HCT116 (cell line): ENCODE data around the gene SNRNP25. TPM values are rescaled to one million over a fixed set of nuclear protein-coding genes. Genes with fewer than 3 reads are reported as not detected.

ENCODE experiments used
- ATAC-seq: fragments of 200-7000 bp; cut with Tn5 transposase; 2 replicates; pipeline ENCODE4 v1.9.1; 2020; ENCODE audit warnings: mild to moderate bottlenecking, moderate library complexity
- BruUV-seq: library from RNA; stranded (reverse); fragments of 400-500 nt; replicated peaks from 2 replicates; lab custom pipeline; 2021; lab: Mats Ljungman, UMichigan
- CTCF ChIA-PET: fragments of 300-600 bp; sonication (Branson Sonifier 250); formaldehyde crosslinking; loops from one replicate; lab custom pipeline; 2021; ENCODE audit warnings: antibody characterized with exemption; lab: Charles Lee
- POLR2A ChIA-PET: fragments of 300-600, 350-600 bp; sonication (Branson Sonifier 250); formaldehyde crosslinking; loops from one replicate; lab custom pipeline; 2021; ENCODE audit warnings: antibody characterized with exemption; lab: Charles Lee
- RAD21 ChIA-PET, 2 experiments: fragments of 300-600 bp; sonication (Branson Sonifier 250); formaldehyde crosslinking; loops; one replicate each; lab custom pipeline; 2023; ENCODE audit warnings: low total read pairs in 2 of 2; ENCODE audit not compliant: uncharacterized antibody in 2 of 2, unreplicated experiment in 2 of 2, low non-redundant PET in 1 of 2; lab: Charles Lee
- DNase-seq: peaks from one replicate; pipeline ENCODE4 v3.0.0-alpha.2; 2010; ENCODE audit warnings: low read depth, low spot score
- H2AFZ ChIP-seq: fragments of 200-600 bp; shearing (Covaris generic), sonication (generic); 2 replicates; pipeline ENCODE4 v1.6.1; 2017; ENCODE audit warnings: low read depth, mixed run types, mixed read lengths, antibody characterized with exemption, low read length; ENCODE audit not compliant: poor library complexity, severe bottlenecking
- H3K27ac ChIP-seq: 2 replicates; pipeline ENCODE4 v1.5.1; 2012; ENCODE audit warnings: low read depth, low read length
- H3K27me3 ChIP-seq: fragments of 200-600 bp; sonication (generic); 2 replicates; pipeline ENCODE4 v1.6.1; 2016; ENCODE audit warnings: mixed run types, low read length, mixed read lengths; ENCODE audit not compliant: insufficient read depth
- H3K36me3 ChIP-seq, 2 experiments: fragments of 200-500 bp in 1 of 2; fragments of 200-600 bp in 1 of 2; sonication (Bioruptor generic) in 1 of 2; sonication (generic) in 1 of 2; 2 replicates each; pipeline versions ENCODE4 v1.5.1 to v1.6.1; 2014 to 2016; ENCODE audit warnings: low read length in 2 of 2, inconsistent platforms in 1 of 2, mixed read lengths in 1 of 2, mixed run types in 1 of 2; ENCODE audit not compliant: insufficient read depth in 2 of 2, control insufficient read depth in 1 of 2
- H3K4me1 ChIP-seq, 2 experiments: fragments of 200-600 bp in 1 of 2; sonication (generic) in 1 of 2; 2 replicates each; pipeline versions ENCODE4 v1.5.1 to v1.6.1; 2012 to 2017; ENCODE audit warnings: low read length in 2 of 2, inconsistent platforms in 1 of 2, mild to moderate bottlenecking in 1 of 2, mixed read lengths in 1 of 2, mixed run types in 1 of 2, moderate library complexity in 1 of 2; ENCODE audit not compliant: insufficient read depth in 2 of 2, control insufficient read depth in 1 of 2
- H3K4me2 ChIP-seq: fragments of 200-600 bp; sonication (generic); 2 replicates; pipeline ENCODE4 v1.6.1; 2017; ENCODE audit warnings: mixed run types, low read length, mixed read lengths
- H3K4me3 ChIP-seq, 2 experiments: fragments of 200-600 bp in 1 of 2; sonication (generic) in 1 of 2; replicated peaks in 1 of 2; 2 replicates each; pipeline ENCODE4 v1.5.1; 2011 to 2016; ENCODE audit warnings: low read length in 2 of 2, control low read depth in 1 of 2, low read depth in 1 of 2, mild to moderate bottlenecking in 1 of 2, mixed read lengths in 1 of 2, mixed run types in 1 of 2
- H3K79me2 ChIP-seq: fragments of 200-600 bp; sonication (generic); 2 replicates; pipeline ENCODE4 v1.6.1; 2017; ENCODE audit warnings: mild to moderate bottlenecking, mixed run types, low read length, moderate library complexity, mixed read lengths; ENCODE audit not compliant: insufficient read depth
- H3K9ac ChIP-seq: fragments of 200-600 bp; sonication (generic); 2 replicates; pipeline ENCODE4 v1.6.1; 2016; ENCODE audit warnings: low read length, mixed read lengths
- H3K9me2 ChIP-seq: fragments of 200-600 bp; sonication (generic), shearing (Covaris generic); 2 replicates; pipeline ENCODE4 v1.6.1; 2017; ENCODE audit warnings: mixed run types, mild to moderate bottlenecking, moderate library complexity; ENCODE audit not compliant: insufficient read depth
- H3K9me3 ChIP-seq, 2 experiments: fragments of 200-500 bp in 1 of 2; fragments of 200-600 bp in 1 of 2; sonication (Bioruptor generic) in 1 of 2; sonication (generic) in 1 of 2; 2 replicates each; pipeline ENCODE4 v1.6.1; 2014 to 2017; ENCODE audit warnings: low read length in 2 of 2, mixed read lengths in 2 of 2, inconsistent platforms in 1 of 2, low read depth in 1 of 2, mild to moderate bottlenecking in 1 of 2, mixed run types in 1 of 2, moderate library complexity in 1 of 2; ENCODE audit not compliant: control insufficient read depth in 1 of 2, insufficient read depth in 1 of 2
- H4K20me1 ChIP-seq: fragments of 200-600 bp; sonication (generic), shearing (Covaris generic); 2 replicates; pipeline ENCODE4 v1.6.1; 2017; ENCODE audit warnings: mixed run types, mild to moderate bottlenecking, moderate library complexity; ENCODE audit not compliant: insufficient read depth
- CBX3 ChIP-seq: IDR thresholded peaks from 2 replicates; pipeline ENCODE4 v1.6.1; 2012; ENCODE audit warnings: low read depth
- CEBPB ChIP-seq: IDR thresholded peaks from 2 replicates; pipeline ENCODE4 v1.6.1; 2012; ENCODE audit warnings: low read depth
- EGR1 ChIP-seq: IDR thresholded peaks from 2 replicates; pipeline ENCODE4 v1.6.1; 2012; ENCODE audit warnings: low read depth
- POLR2A ChIP-seq: IDR thresholded peaks from 2 replicates; pipeline ENCODE4 v1.7.0; 2011; ENCODE audit warnings: borderline replicate concordance; ENCODE audit not compliant: insufficient read depth, insufficient read length; ENCODE audit errors: extremely low read depth
- POLR2AphosphoS5 ChIP-seq: IDR thresholded peaks from 2 replicates; pipeline ENCODE4 v1.6.1; 2011; ENCODE audit warnings: mild to moderate bottlenecking, low read depth, low read length, moderate library complexity
- SP1 ChIP-seq: IDR thresholded peaks from 2 replicates; pipeline ENCODE4 v1.6.1; 2012; ENCODE audit warnings: low read depth
- SRF ChIP-seq: IDR thresholded peaks from 2 replicates; pipeline ENCODE4 v1.6.1; 2012; ENCODE audit warnings: low read depth
- TCF7L2 ChIP-seq: IDR thresholded peaks from 2 replicates; pipeline ENCODE4 v1.7.0; 2011; ENCODE audit warnings: borderline replicate concordance, inconsistent platforms; ENCODE audit not compliant: insufficient read depth, insufficient read length; ENCODE audit errors: extremely low read depth
- ZFX ChIP-seq: fragments of 450-650 bp; IDR thresholded peaks from 2 replicates; pipeline ENCODE4 v1.6.1; 2017
- ZNF274 ChIP-seq: fragments of 200-500 bp; sonication (Bioruptor generic); IDR thresholded peaks from 2 replicates; pipeline ENCODE4 v1.6.1; 2014; ENCODE audit warnings: mild to moderate bottlenecking, low read depth, low read length, inconsistent platforms
- intact Hi-C: fragments of 100-400 bp; cut with micrococcal nuclease; formaldehyde crosslinking; loops from 2 replicates; pipeline ENCODE4 v1.10.0; 2022
- total RNA-seq: library from RNA; stranded (reverse); gene quantifications from one replicate; pipeline ENCODE4 v1.2.1, GENCODE V29; 2021; ENCODE audit not compliant: unreplicated experiment
- TF ChIP-seq, protein P1 (sequence below): IDR thresholded peaks from 2 replicates; pipeline ENCODE4 v1.6.1; 2012
- TF ChIP-seq, protein P2 (sequence below): IDR thresholded peaks from 2 replicates; pipeline ENCODE4 v1.6.1; 2012; ENCODE audit warnings: low read depth
- TF ChIP-seq, protein P3 (sequence below), 3 experiments: fragments of 200-600 bp in 1 of 3; sonication (generic) in 1 of 3; IDR thresholded peaks in 2 of 3; conservative IDR thresholded peaks in 1 of 3; 2 replicates each; pipeline ENCODE4 v1.5.1; 2012 to 2017; ENCODE audit warnings: low read depth in 2 of 3, low read length in 2 of 3, antibody characterized with exemption in 1 of 3, borderline replicate concordance in 1 of 3, control low read depth in 1 of 3, mild to moderate bottlenecking in 1 of 3, mixed read lengths in 1 of 3, mixed run types in 1 of 3, moderate library complexity in 1 of 3; ENCODE audit not compliant: insufficient read depth in 1 of 3
- TF ChIP-seq, protein P4 (sequence below): IDR thresholded peaks from 2 replicates; pipeline ENCODE4 v1.6.1; 2012
- TF ChIP-seq, protein P5 (sequence below): IDR thresholded peaks from 2 replicates; pipeline ENCODE4 v1.6.1; 2011; ENCODE audit warnings: mild to moderate bottlenecking, low read length, moderate library complexity; ENCODE audit not compliant: insufficient replicate concordance; ENCODE audit errors: extremely low read depth

SNRNP25 gene
- total RNA-seq, 1 experiment from 2014 or later: 24.5 TPM

DNA sequence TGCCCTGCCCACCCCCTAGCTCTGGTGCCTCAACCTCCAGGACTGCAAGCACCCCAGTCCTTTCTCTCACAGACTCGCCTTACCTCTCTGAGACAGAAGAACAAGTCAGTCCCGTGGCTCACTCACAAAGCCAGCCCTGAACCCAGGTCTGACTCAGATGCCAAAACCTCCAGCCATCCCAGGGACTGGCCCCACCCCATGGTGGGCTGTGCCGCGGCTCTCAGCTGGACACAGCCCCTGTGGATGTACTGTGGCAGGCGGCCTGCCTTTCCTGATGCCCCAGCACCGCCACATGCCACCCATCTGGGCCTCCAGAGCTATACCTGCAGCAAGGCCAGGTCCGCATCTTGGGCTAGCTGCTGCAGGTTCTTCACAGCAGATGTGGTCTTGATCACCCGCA, 44.2 kb downstream of the SNRNP25 start:
- Histone ChIP-seq H3K4me3 (no peak overlapping the region), H2AFZ (no peak overlapping the region), H3K9me2 (no peaks in the 10 kb centered on the region), H3K4me1 (no peaks in the 10 kb centered on the region), H3K36me3 (no peaks in the 10 kb centered on the region; a peak in 1 of 4 replicates), H3K79me2 (no peaks in the 10 kb centered on the region), H4K20me1 (no peaks in the 10 kb centered on the region), H3K27ac (no peak overlapping the region)
- RAD21 ChIA-PET: no interaction called here
- no TSS peak for BruUV-seq
- CTCF ChIA-PET: interaction anchor here (1.9 to 2.1 kb wide), 4 partner anchors 9 to 264 kb away, joined by 5 to 29 read pairs (median 12); no protein-coding TSS in a partner anchor
- DNase-seq: no peak
- no peak for TF ChIP-seq TCF7L2
- no peak for TF ChIP-seq CBX3
- TF ChIP-seq, protein P1, sequence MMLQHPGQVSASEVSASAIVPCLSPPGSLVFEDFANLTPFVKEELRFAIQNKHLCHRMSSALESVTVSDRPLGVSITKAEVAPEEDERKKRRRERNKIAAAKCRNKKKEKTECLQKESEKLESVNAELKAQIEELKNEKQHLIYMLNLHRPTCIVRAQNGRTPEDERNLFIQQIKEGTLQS: no peak
- TF ChIP-seq, protein P2, sequence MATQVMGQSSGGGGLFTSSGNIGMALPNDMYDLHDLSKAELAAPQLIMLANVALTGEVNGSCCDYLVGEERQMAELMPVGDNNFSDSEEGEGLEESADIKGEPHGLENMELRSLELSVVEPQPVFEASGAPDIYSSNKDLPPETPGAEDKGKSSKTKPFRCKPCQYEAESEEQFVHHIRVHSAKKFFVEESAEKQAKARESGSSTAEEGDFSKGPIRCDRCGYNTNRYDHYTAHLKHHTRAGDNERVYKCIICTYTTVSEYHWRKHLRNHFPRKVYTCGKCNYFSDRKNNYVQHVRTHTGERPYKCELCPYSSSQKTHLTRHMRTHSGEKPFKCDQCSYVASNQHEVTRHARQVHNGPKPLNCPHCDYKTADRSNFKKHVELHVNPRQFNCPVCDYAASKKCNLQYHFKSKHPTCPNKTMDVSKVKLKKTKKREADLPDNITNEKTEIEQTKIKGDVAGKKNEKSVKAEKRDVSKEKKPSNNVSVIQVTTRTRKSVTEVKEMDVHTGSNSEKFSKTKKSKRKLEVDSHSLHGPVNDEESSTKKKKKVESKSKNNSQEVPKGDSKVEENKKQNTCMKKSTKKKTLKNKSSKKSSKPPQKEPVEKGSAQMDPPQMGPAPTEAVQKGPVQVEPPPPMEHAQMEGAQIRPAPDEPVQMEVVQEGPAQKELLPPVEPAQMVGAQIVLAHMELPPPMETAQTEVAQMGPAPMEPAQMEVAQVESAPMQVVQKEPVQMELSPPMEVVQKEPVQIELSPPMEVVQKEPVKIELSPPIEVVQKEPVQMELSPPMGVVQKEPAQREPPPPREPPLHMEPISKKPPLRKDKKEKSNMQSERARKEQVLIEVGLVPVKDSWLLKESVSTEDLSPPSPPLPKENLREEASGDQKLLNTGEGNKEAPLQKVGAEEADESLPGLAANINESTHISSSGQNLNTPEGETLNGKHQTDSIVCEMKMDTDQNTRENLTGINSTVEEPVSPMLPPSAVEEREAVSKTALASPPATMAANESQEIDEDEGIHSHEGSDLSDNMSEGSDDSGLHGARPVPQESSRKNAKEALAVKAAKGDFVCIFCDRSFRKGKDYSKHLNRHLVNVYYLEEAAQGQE: no peak
- TF ChIP-seq, protein P3, sequence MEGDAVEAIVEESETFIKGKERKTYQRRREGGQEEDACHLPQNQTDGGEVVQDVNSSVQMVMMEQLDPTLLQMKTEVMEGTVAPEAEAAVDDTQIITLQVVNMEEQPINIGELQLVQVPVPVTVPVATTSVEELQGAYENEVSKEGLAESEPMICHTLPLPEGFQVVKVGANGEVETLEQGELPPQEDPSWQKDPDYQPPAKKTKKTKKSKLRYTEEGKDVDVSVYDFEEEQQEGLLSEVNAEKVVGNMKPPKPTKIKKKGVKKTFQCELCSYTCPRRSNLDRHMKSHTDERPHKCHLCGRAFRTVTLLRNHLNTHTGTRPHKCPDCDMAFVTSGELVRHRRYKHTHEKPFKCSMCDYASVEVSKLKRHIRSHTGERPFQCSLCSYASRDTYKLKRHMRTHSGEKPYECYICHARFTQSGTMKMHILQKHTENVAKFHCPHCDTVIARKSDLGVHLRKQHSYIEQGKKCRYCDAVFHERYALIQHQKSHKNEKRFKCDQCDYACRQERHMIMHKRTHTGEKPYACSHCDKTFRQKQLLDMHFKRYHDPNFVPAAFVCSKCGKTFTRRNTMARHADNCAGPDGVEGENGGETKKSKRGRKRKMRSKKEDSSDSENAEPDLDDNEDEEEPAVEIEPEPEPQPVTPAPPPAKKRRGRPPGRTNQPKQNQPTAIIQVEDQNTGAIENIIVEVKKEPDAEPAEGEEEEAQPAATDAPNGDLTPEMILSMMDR (IDR thresholded peaks at IDR 0.05 in 2 of 3, conservative IDR thresholded peaks at IDR 0.05 in 1 of 3; ENCODE audit: borderline replicate concordance in 1 of 3, insufficient read depth in 1 of 3, low read depth in 2 of 3, low read length in 2 of 3): no peak
- no peak for TF ChIP-seq ZNF274
- TF ChIP-seq EGR1: no peak
- no peak for TF ChIP-seq POLR2A
- no peak for TF ChIP-seq SRF
- no peak for TF ChIP-seq ZFX
- TF ChIP-seq, protein P4, sequence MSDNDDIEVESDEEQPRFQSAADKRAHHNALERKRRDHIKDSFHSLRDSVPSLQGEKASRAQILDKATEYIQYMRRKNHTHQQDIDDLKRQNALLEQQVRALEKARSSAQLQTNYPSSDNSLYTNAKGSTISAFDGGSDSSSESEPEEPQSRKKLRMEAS: no peak
- no peak for TF ChIP-seq SP1
- TF ChIP-seq CEBPB: no peak
- TF ChIP-seq, protein P5, sequence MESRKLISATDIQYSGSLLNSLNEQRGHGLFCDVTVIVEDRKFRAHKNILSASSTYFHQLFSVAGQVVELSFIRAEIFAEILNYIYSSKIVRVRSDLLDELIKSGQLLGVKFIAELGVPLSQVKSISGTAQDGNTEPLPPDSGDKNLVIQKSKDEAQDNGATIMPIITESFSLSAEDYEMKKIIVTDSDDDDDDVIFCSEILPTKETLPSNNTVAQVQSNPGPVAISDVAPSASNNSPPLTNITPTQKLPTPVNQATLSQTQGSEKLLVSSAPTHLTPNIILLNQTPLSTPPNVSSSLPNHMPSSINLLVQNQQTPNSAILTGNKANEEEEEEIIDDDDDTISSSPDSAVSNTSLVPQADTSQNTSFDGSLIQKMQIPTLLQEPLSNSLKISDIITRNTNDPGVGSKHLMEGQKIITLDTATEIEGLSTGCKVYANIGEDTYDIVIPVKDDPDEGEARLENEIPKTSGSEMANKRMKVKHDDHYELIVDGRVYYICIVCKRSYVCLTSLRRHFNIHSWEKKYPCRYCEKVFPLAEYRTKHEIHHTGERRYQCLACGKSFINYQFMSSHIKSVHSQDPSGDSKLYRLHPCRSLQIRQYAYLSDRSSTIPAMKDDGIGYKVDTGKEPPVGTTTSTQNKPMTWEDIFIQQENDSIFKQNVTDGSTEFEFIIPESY: no peak
- TF ChIP-seq POLR2AphosphoS5: no peak
- TF ChIP-seq, all 23 proteins: peak for 0
- intact Hi-C loops: loop anchor here (1.0 kb wide), 1 partner anchor 33 kb away; no protein-coding TSS in a partner anchor
- Histone ChIP-seq H3K27me3 (no peaks in the 10 kb centered on the region), H3K9ac (no peak overlapping the region), H3K4me2 (no peak overlapping the region), H3K9me3 (no peaks in the 10 kb centered on the region)
- POLR2A ChIA-PET: no interaction called here
- no peak for ATAC-seq
